Suppressor macrophage treated with lipopolysaccharide for 1 hour (primary cell): ENCODE results near the gene VPS18.

Source experiments
- DNase-seq, 3 donors: peaks; one replicate each; pipeline ENCODE4 v3.0.0-alpha.2; 2020 to 2022

Gene VPS18

DNA sequence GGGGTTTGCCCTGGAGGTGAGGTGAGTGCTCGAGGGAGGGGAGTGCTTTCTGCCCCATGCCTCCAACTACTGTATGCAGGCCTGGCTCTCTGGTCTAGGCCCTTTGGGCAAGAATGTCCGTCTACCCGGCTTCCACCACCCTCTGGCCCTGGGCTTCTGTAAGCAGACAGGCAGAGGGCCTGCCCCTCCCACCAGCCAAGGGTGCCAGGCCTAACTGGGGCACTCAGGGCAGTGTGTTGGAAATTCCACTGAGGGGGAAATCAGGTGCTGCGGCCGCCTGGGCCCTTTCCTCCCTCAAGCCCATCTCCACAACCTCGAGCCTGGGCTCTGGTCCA, 44.3 kb downstream of the VPS18 start:
- DNase-seq = no peak

DNA sequence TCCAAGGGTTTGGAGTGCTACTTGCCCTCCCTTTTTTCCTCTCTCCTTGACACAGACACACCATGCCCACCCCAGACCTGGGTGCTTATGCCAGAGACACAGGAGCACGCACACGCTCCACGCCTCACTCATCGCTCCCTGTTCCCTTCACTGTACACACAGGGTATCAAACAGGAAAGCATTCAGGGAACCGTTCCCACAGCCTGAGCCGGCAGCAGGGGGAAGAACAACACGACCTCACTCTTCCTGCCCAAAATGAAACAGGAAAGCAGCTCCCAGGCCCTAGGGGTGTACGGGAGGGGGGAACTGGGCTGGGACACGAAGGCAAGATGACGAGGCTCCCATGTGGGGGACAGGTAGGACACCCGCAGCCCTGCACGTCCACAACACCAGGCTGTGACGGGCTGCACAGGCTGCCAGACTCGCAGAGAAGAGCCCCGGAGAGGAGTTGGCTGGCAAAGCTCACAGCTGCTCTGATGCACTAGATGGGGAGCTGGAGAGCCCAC, 46.1 kb downstream of the VPS18 start:
- DNase-seq = peak in 2 of 3 donors; percentile 47 to 50

DNA sequence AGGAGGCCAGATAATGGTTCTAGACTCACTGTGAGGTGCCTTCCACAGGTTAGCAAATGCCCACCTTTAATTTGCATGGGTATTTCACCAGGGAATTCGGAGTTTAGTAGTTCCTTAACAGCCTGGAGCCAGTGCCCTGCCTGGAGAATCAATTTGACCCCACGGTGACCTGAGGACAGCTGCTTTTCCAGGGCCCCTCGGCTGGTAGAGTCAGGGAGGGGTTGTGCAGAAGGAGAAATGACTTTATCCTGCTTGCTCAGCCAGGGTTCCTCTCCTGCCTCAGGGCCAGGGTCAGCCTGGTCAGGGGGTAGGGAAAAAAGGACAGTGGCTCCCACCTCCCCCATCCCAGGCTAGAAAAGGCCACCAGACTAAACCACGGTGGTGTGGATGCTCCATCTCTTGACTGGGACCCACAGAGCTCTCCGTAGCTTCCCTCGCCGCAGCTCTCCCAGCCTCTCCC, 46.8 kb downstream of the VPS18 start:
- DNase-seq = no peak

DNA sequence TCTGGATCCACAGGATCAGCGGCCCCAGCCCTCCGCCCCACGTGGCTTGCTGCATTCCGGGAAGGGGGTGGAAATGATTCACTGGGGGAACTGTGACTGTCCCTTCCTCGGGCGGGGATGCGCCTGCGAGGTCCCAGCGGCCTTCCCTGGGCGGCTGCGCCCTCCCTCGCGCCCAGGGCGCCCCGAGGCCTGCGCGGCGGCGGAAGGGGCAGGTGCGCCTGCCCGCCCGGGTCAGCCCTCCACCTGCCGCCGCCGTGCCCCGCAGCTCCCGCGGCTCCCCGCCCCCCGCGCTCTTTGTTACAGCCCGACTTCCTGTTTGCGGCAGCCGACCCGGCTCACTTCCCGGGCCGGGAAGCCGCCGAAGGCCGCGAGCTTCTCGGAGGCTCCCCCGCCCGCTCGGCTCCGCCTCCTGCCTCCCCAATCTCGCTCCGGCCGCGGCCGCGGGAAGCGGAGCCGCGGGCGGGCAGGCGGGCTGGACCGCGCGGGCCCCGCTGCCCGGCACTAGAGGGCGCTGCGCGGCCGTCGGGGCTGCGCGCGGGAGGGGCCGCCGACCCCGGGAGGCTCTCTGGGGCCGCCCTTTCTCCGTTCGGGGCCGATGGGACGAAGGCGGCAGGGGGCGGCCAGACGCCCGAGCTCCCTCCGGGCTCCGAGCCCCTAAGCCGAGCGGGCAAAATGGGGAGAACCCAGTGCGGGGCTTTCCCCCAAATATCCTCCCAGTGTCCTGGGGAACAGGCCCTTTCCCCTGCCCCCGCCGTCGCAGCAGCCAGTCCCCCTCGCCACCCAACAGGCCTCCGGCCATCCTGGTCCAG, 47.5 kb downstream of the VPS18 start:
- peak; percentile 89 to 96 (median 92) for DNase-seq

DNA sequence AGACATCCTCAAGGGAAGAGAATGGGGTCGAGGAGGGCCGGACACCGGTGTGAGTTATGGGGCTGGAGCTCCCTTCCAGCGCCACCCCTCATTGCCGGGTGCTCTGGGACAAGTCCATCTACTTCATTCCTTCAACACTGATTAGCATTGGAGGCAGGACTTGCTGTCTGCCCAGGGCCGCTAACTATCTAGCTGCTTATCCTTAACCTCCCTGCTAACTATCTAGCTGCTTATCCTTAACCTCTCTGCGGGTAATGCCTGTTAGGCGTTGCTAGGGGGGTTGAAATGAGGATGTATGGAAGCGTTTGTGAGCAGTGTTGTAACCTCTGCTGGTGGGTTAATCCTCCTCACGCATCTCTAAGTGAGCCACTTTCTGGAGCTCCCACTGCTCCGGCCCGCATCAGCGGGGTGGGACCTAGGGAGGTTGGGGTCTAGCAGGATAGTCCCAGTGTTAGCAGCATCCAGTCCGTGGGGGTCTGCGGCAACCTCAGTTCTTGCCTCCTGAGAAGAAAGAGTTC, 48.1 kb downstream of the VPS18 start:
- peak in 2 of 3 donors; percentile 22 to 31 for DNase-seq

DNA sequence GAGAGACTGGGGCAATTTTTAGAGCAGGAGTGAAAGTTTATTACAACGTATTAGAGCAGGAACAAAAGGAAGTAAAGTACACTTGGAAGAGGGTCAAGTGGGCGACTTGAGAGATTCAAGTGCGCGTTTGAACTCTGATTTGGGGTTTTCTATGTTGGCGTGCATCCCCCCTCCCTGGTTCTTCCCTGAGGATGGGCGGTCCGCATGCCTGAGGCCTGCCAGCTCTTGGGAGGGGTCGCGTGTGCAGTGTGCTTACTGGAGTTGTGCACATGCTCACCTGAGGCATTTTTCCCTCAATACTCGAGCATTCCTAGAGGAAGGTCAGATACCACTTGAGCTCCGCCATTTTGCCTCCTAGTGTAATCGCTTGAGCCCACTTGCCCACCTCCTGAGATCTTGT, 48.6 kb downstream of the VPS18 start:
- no peak for DNase-seq

DNA sequence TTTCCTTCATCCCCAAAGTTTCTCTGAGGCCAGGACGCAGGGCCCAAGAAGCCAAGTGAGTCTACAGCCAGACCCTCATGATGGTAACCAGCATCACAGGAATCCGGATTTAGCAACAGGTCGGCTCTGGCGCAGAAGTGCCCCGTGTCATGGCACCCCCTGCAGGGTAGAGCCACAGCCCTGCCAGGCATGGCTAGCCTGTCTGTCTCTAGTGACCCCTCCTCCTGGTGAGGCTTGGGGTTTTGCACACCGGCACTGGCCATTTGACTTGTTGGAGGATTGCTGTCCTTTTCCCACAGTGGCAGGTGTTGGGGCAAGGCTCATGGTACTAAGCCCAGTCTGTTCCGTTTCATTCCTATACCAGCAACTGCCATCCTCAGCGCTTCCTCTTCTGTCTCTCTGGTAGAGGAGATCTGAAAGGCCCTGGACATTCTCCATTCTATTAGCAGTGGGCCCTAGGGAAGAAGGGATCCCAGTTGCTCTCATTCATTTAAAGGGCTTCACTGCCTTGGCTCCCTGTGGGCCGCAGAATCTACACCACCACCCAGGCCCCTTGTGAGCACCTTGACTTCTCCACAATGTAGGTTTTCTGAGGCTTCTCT, 49.6 kb downstream of the VPS18 start:
- DNase-seq = no peak

DNA sequence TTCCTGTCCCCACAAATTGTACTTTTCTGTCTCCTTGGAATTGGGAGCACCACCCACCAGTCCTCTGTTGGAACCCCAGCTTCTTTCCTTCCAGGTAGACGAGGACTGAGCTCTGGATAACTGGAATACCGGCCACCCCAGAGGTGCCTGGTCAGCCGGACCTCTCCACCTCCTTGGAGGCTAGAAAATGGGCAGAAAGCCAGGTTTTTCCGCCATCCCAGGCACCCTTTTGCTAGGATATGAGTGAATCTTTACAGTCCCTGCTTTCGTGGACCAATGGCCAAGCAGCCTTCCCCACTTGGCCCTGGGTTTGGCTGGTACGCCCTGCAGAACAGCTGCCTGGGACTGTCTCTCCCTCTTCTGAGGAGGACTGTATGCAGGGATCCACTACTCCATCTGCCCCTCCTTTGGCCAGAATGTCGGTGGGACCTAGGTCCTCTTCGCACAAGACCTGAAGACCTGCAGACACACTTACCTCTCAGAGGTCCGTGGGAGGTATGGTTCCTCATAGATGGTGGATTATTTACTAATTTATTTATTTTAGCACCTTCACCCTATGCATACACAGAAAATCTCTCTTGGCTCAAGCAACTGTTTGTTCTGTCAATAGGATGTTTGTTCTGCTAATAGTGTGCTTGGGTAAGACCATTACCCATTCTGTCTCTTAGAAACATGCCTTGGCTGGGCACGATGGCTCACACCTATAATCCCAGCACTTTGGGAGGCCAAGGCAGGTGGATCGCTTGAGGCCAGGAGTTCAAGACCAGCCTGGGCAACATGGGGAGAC, 50.5 kb downstream of the VPS18 start:
- no peak for DNase-seq

DNA sequence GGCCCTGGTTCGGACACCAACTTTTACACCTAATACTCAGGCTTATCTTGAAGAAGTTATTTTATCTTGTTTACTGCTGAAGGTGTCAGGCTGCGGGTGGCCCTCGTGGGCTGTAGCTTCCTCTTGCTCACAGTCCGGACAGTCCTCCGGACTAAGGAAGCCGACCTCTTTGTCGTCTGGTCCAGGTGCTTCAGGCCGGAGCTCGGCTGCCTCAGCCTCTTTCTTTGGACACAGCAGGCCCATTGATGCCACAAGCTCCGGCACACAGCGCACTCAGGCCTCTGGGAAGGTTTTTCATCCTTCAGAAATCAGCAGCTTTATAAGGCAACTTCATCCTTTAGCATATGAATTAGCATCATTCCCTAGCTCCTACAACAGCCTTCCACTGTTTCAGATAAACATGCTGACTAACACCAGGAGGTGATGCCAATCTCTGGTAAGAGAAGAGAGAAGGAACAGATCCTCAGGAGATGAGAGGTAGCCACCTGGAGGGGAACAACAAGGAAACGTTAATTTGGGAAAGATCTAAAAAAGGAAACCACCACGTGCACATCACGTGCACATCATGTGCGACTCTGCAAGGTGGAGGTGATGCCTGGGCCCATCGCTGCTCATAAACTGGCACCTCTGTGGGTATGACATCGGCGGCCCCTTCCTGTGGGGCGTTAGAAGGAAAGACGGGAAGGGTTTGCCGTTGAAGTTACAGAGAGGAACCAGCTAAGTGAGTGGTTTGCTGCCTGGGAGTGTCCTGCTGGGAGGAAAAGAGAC, 54.6 kb downstream of the VPS18 start:
- DNase-seq = no peak

DNA sequence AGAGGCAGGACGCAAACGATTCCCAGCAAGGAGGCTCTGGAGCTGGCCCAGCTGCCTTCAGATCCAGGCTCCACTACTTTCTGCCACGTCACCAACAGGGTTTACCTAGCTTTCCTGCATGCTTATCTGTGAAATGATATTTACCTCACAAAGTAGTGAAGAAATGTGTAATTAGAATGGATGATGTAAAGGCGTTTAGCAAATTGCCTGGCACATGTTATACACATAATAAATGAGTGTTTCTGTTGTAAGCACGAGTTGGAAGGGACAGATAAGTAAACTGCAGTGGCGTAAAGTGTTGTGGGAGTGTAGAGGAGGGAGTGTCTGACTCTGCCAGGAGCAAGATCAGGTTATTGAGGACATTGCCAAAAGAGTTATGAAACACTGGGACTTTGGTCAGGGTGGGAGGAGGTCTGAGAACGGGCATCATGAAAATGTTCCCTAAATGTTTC, 55.5 kb downstream of the VPS18 start:
- DNase-seq = no peak

DNA sequence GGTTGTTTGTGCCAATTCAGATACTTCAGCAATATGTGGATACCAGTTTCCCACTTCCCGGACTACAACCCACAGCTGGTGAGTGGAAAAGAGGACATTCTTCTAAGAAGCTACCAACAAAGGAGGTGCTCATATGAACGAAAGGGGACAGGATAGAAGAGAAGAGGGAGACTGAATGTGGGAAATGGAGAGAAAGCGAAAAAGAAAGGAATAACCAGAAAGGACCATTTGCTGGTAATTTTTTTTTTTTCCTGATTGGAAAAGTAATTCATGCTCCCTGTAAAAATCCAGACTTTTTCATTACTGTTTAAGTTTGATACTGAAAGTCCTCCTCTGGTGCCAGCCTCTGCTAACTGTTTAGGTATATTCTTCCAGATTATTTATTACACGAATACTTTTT, 57.5 kb downstream of the VPS18 start:
- DNase-seq = no peak

DNA sequence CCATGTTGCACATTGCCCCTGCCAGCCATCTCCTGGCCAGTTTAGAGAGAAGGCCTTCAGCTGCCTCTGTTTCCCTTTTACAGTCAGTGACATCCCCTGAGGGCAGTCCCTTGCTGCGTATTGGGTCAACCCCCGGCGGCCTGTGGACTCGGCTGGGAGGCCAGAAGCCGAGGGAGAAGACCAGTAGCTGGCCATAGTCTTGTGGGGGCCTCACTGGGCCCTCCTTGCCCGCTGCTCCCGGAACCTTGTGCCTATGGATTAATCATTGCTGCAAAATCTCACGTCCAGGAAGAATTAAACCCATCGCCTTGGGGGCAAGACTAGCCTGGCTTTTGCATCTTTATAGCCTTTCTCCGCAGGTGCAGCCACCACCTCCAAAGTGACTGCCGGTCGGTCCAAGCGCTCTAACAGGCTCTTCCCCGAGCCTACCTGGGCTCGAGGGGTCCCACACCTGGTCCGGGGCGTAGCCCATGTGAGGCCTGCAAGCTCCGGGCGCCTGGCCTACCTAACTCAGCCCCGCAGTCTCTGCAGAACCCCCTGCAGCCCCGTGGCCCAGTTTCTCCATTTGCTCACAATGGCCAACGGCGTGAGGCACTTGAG, 58.2 kb downstream of the VPS18 start:
- DNase-seq = no peak

DNA sequence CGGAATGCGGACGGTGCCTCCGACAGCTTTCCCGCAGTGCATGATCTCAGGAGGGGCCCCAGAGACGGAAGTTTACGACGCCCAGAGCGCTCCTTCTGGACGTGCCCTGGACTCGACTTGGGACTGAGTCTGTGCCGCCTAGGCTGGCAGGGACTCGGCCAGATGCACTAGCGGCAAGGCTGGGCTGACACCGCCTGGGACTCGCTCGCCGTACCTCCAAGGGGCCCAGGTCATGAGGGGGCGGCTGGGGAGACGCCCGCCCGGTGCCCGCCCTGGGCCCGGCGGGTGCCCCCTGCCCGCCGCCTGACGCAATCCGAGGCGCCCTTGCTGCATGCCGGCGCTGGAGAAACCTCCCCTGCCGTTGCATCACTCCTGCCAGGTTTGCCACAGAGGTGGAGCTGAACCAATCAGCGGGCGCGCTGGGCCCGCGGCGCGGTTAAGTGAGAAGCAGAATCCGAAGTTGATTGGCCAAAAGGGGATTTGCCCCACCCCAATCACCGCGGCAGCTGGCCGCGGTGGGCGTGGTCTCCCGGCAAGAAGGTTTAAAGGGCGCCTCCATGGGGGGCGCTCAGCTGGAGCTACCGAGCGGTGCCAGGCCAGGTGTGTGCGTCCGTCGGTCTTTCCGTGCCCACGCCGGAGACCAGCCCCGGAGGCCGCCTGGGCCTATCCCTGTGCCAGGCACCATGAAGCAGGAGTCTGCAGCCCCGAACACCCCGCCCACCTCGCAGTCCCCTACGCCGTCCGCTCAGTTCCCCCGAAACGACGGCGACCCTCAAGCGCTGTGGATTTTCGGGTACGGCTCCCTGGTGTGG, 58.9 kb downstream of the VPS18 start, which contains the start of gene CHAC1:
Gene CHAC1, plus strand, starts transcription at position 571 of the 812 bp plus-strand sequence. Its CDS starts 113 bp downstream, at position 684.
- peak; percentile 92 to 94 (median 92) for DNase-seq
